Kidney (tissue), 14 donors: ENCODE measurements around the gene EGR1. TPM values are rescaled to one million over a fixed set of nuclear protein-coding genes. Genes with fewer than 3 reads are reported as not detected.

Experiments used
- DNase-seq, 5 donors: peaks; one replicate each; pipeline ENCODE4 v3.0.0-alpha.2; 2013 to 2020
- FAIRE-seq: peaks from 2 replicates; lab custom pipeline; 2012; peaks lifted over from hg19 to GRCh38; lab: Jason Lieb, UNC
- H3K27ac ChIP-seq, 2 donors: one replicate each; pipeline ENCODE4 v1.7.0; 2013; ENCODE audit warnings: low read depth in 2 of 2, low read length in 2 of 2, inconsistent platforms in 1 of 2
- H3K27me3 ChIP-seq: one replicate; pipeline ENCODE4 v1.7.1; 2013; ENCODE audit warnings: low read length, inconsistent platforms; ENCODE audit not compliant: control insufficient read depth, insufficient read depth
- H3K36me3 ChIP-seq, 3 donors: one replicate each; pipeline versions ENCODE4 v1.7.0 to v1.7.1; 2013; ENCODE audit warnings: low read length in 3 of 3, control low read depth in 1 of 3, inconsistent platforms in 1 of 3; ENCODE audit not compliant: insufficient read depth in 3 of 3, control insufficient read depth in 2 of 3
- H3K4me1 ChIP-seq, 3 donors: one replicate each; pipeline versions ENCODE4 v1.7.0 to v1.7.1; 2013; ENCODE audit warnings: low read length in 3 of 3, inconsistent platforms in 1 of 3, low read depth in 1 of 3; ENCODE audit not compliant: control insufficient read depth in 2 of 3, insufficient read depth in 2 of 3
- H3K4me3 ChIP-seq, 3 donors: one replicate each; pipeline versions ENCODE4 v1.7.0 to v1.8.1; 2013; ENCODE audit warnings: low read length in 3 of 3, control low read depth in 1 of 3, inconsistent platforms in 1 of 3
- H3K9ac ChIP-seq, 3 donors: one replicate each; pipeline versions ENCODE4 v1.7.0 to v1.7.1; 2013; ENCODE audit warnings: low read length in 3 of 3, control low read depth in 1 of 3, inconsistent platforms in 1 of 3
- H3K9me3 ChIP-seq, 3 donors: one replicate each; pipeline versions ENCODE4 v1.7.0 to v1.7.1; 2013; ENCODE audit warnings: low read length in 3 of 3, control low read depth in 1 of 3, inconsistent platforms in 1 of 3; ENCODE audit not compliant: control insufficient read depth in 2 of 3, insufficient read depth in 1 of 3
- CTCF ChIP-seq: IDR thresholded peaks from 3 replicates; pipeline ENCODE4 v1.5.1; 2012; ENCODE audit warnings: mild to moderate bottlenecking, moderate library complexity, borderline replicate concordance; ENCODE audit not compliant: insufficient read depth; ENCODE audit errors: extremely low read depth
- intact Hi-C: fragments of 100-400 bp; cut with DNase I; formaldehyde crosslinking; loops from one replicate; pipeline ENCODE4 v1.11.1; 2022
- polyA plus RNA-seq: library from polyadenylated mRNA; stranded (reverse); fragments of 350-450 nt; fragmentation: Illumina TruSeq; extraction: RNeasy Lipid Tissue Mini Kit (QIAGEN cat#74804); gene quantifications from one replicate; pipeline ENCODE4 v1.2.3, GENCODE V29; 2014; ENCODE audit warnings: low read depth, low replicate concordance; ENCODE audit not compliant: insufficient read depth
- total RNA-seq: library from RNA; stranded (reverse); fragmentation: NEBNext Ultra II Directional; extraction: Animal tissue kit (Norgen Biotek cat#: 25700); gene quantifications from one replicate; pipeline ENCODE4 v1.2.1, GENCODE V29; 2021
- donor health status: control.
- donor health status: control.
- donor health status: control.
- donor health status: control.
- donor health status: control.
- donor health status: DM: yes; HTN: yes; CAD: no.
- donor health status: Normal renal cell carcinoma (clear cell type).

EGR1 gene
- total and polyA plus RNA-seq, 2 donors from 2014 or later, result 65.8 to 68.6 TPM

DNA sequence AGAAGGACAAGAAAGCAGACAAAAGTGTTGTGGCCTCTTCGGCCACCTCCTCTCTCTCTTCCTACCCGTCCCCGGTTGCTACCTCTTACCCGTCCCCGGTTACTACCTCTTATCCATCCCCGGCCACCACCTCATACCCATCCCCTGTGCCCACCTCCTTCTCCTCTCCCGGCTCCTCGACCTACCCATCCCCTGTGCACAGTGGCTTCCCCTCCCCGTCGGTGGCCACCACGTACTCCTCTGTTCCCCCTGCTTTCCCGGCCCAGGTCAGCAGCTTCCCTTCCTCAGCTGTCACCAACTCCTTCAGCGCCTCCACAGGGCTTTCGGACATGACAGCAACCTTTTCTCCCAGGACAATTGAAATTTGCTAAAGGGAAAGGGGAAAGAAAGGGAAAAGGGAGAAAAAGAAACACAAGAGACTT, 2.4 kb downstream of the EGR1 start:
- peaks cover 2 to 23% (median 6%) of the 10 kb centered on the region in 3 donors for H3K36me3 ChIP-seq
- H3K4me1 ChIP-seq, result peaks cover 0 to 13% (median 6%) of the 10 kb centered on the region in 3 donors
- H3K9me3 ChIP-seq, result no peaks in the 10 kb centered on the region
- H3K9ac ChIP-seq, result no peak overlapping the region
- DNase-seq (no peak), FAIRE-seq (no peak)
- no peaks in the 10 kb centered on the region for H3K27me3 ChIP-seq
- TF ChIP-seq CTCF, result no peak
- peak overlapping the region; percentile 41 to 88 (median 78) for H3K4me3 ChIP-seq
- intact Hi-C loops, result no loop called here
- no peak overlapping the region for H3K27ac ChIP-seq

GRCh38 chr5:138468133-138468965, 3.1 kb downstream of the EGR1 start:
- H3K27ac ChIP-seq, result no peak overlapping the region
- DNase-seq (no peak), FAIRE-seq (peak; percentile 50)
- H3K36me3 ChIP-seq, result peaks cover 2 to 23% (median 6%) of the 10 kb centered on the region in 3 donors
- H3K4me3 ChIP-seq, result peak overlapping the region; percentile 41 to 88 (median 78)
- H3K4me1 ChIP-seq, result peaks cover 0 to 12% (median 3%) of the 10 kb centered on the region in 3 donors
- H3K9me3 ChIP-seq, result no peaks in the 10 kb centered on the region
- no peak for TF ChIP-seq CTCF
- intact Hi-C loops, result no loop called here
- H3K9ac ChIP-seq, result no peak overlapping the region
- no peaks in the 10 kb centered on the region for H3K27me3 ChIP-seq

DNA sequence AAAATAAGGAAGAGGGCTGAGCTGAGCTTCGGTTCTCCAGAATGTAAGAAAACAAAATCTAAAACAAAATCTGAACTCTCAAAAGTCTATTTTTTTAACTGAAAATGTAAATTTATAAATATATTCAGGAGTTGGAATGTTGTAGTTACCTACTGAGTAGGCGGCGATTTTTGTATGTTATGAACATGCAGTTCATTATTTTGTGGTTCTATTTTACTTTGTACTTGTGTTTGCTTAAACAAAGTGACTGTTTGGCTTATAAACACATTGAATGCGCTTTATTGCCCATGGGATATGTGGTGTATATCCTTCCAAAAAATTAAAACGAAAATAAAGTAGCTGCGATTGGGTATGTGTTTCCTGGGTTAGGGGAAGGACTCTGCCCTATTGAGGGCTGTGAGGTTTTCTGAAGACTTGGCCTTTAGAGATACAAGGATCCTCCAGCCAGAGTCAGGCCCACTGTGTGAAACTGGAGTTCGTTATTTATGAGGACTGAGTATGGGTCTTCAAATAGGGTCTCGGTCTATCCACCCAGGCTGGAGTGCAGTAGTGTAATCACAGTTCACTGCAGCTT, 3.8 kb downstream of the EGR1 start:
- no peaks in the 10 kb centered on the region for H3K27me3 ChIP-seq
- H3K27ac ChIP-seq, result no peak overlapping the region
- H3K4me1 ChIP-seq, result peaks cover 0 to 11% (median 0%) of the 10 kb centered on the region in 3 donors
- no peak for DNase-seq
- TF ChIP-seq CTCF, result no peak
- peak overlapping the region in 1 of 3 donors; percentile 78 for H3K4me3 ChIP-seq
- intact Hi-C loops, result no loop called here
- H3K9ac ChIP-seq, result no peak overlapping the region
- peaks cover 2 to 23% (median 6%) of the 10 kb centered on the region in 3 donors for H3K36me3 ChIP-seq
- FAIRE-seq, result peak; percentile 38
- H3K9me3 ChIP-seq, result no peaks in the 10 kb centered on the region
